Melanocyte of skin (primary cell): ENCODE results near the gene APOBEC4. TPM values are rescaled to one million over a fixed set of nuclear protein-coding genes. Genes with fewer than 3 reads are reported as not detected.

ENCODE experiments used
- total RNA-seq, 2 donors: library from RNA; depleted of rRNA; stranded (reverse); fragments of >200 nt; gene quantifications; 2 replicates each; pipeline ENCODE4 v1.2.3, GENCODE V29; 2012

APOBEC4 gene
- total RNA-seq: not detected

GRCh38 chr1:183652547-183653461 is at the start of gene APOBEC4:
Gene APOBEC4 (minus strand): TSS chr1:183653316. CDS start chr1:183648781, 4,535 bp downstream.

GRCh38 chr1:183635606-183636333 is 17.3 kb downstream of the APOBEC4 start, which contains the start of gene ARPC5:
Gene ARPC5 (minus strand): TSS chr1:183635783. CDS start chr1:183635659, 124 bp downstream.

Other genes starting within 250 kb of the APOBEC4 start
- not detected for gene NMNAT2, start 234.9 kb downstream of the APOBEC4 start, total RNA-seq
- gene SMG7, start 180.8 kb downstream of the APOBEC4 start, total RNA-seq: 10 to 100 TPM; 32.0 to 33.4 TPM
- gene NCF2, start 62.9 kb downstream of the APOBEC4 start, total RNA-seq: under 1 TPM in 1 of 2 donors, not detected in 1; under 0.01 TPM
- 10 to 100 TPM; 59.9 to 84.9 TPM for gene ARPC5, start 17.5 kb downstream of the APOBEC4 start, total RNA-seq
- gene RGL1, start 151.8 kb upstream of the APOBEC4 start, total RNA-seq: 1 to 10 TPM; 3.4 to 6.7 TPM